ENCODE data around the gene VPS54.

- TF ChIP-seq BHLHE40 (IDR thresholded peaks at IDR 0.05; ENCODE audit: borderline replicate concordance) (no peak), ELF4 (IDR thresholded peaks at IDR 0.05) (no peak), FOXK2 (IDR thresholded peaks at IDR 0.05) (no peak), HDGF (IDR thresholded peaks at IDR 0.05; ENCODE audit: borderline replicate concordance) (no peak), PKNOX1 (IDR thresholded peaks at IDR 0.05) (no peak), ARNT (IDR thresholded peaks at IDR 0.05) (no peak)
These were observed 10.0 kb upstream of the VPS54 start for GRCh38 chr2:64029116-64029665.
